Measurements from ENCODE around the gene NTRK3.

GRCh38 chr15:87877114-87877810 lies 379.3 kb downstream of the NTRK3 start:
- TF ChIP-seq CTCF (IDR thresholded peaks at IDR 0.05; ENCODE audit: low read depth, low read length) = no peak
- TF ChIP-seq EZH2phosphoT487 (IDR thresholded peaks at IDR 0.05; ENCODE audit: low read depth) = no peak
